Measurements from ENCODE around the gene FAM25G.
"Not testable (repeated sequence)": the region's sequence is repeated elsewhere in the genome, so short reads cannot be mapped to it uniquely, and the experiment has no call there.

The FAM25G gene

DNA sequence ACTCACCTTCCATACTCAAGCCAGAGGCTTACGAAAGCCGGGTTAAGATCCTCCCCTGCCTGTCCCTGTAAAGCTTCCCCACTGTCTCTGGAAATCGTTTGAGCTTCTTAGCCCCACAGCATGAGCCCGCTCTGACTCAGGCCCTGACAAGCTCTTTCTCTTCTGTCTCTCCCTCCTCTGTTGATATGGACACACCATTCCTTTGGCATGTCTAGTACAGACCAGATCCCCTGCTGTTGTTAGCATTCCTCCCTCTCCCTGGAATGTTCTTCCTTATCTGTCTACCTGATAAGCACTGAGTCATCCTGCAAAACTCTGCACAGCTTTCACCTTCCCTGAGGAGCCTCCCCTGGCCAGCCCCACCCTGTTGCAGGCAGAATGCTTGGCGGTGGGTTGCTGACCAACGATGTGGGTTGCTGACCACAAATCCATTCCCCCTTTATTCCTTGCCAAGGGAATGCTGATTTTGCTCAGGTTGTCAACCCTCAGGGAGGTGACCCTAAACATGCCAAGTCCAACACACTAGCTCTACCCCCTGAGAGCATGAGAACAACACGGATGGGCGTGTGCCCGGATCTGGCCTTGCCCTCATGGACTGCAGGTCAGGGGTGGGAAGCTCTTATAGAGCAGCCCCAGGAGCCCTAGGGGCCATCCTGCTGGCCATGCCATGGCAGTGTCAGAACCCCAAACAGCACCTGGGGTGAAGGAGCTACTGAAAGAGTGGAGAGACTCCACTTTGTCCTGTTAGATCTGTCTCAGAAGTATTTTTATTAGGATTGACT lies 28.7 kb downstream of the FAM25G start:
- not testable (repeated sequence) for DNase-seq

DNA sequence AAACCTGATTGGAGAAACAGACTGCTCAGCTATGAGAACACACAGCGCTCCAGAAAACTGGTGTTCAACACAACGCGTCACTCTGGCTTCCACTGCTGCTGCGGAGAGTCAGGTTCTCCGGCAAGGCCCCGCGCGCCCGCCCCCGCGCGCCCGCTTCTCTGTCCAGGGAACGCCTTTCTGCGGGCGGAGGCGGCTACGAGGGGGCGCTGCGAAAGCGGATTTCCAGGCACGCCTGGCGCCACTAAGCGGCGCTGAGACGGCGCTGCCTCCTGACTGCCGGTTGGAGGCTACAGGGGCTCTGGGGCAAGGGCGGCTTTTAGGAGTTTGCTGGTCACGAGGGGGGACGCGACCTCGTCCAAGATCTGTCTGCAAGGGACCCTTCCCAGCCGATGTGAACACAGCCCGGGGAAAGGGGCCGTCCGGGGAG lies 30.2 kb downstream of the FAM25G start:
- DNase-seq = peak; percentile 44

DNA sequence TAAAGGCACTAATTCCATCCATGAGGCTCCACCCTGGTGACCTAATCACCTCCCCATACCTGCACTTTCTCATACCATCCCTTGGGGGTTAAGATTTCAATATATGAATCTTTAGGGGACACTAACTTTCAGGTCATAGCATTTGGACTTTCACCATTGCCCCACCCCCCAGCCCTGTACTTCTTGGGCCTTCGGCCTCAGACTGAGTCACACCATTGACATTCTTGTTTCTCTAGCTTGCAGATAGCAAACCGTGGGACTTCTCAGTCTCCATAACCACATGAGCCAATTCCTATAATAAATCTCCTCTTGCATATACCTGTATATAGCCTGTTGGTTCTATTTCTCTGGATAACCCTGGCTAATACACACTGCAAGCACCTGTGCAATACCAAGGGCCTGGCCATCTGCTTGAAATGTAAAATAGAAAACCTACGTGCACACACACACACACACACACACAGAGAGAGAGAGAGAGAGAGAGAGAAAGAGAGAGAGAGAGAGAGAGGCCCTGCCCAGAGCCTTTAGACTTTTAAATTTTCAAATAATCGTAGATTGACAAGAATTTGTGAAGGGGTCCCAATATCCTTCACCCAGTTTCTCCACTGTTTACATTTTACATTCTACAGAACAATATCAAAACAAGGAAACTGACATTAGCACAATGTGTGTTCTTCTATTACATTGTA lies 32.9 kb downstream of the FAM25G start:
- no peak for DNase-seq

DNA sequence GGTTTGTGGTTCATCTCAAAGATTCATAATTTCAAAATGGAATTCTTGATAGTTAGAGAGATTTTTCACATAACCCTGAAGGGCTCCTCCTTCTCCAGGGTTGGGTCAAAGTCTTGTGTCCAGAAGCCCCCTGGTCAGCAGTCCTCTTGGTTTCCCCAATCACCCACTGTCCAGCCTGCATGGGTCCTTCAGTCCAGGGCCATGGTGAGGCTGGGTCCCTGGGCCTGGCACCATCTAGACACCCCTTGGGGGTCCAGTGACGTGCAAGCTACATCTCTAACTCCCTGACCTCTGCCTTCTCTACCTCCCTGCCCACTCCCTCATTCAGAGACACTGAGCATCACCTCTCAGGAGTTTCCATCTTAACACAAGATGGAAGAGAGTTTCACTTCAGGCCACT lies 33.7 kb downstream of the FAM25G start:
- DNase-seq = no peak

DNA sequence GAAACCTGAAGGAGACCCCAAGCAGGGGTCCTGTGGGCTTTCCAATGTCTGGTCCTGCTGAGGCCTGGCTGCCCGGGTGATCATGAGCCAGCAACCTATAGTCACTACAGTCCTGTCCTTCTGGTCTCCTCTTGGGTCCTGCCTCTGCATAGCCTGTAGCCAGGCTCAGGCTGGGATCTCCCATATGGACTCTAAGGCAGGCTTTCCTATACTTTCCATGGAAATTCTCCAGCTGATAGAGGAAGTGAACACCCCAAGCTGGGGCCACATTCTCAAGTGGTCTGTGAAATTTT lies 34.0 kb downstream of the FAM25G start:
- DNase-seq = no peak

DNA sequence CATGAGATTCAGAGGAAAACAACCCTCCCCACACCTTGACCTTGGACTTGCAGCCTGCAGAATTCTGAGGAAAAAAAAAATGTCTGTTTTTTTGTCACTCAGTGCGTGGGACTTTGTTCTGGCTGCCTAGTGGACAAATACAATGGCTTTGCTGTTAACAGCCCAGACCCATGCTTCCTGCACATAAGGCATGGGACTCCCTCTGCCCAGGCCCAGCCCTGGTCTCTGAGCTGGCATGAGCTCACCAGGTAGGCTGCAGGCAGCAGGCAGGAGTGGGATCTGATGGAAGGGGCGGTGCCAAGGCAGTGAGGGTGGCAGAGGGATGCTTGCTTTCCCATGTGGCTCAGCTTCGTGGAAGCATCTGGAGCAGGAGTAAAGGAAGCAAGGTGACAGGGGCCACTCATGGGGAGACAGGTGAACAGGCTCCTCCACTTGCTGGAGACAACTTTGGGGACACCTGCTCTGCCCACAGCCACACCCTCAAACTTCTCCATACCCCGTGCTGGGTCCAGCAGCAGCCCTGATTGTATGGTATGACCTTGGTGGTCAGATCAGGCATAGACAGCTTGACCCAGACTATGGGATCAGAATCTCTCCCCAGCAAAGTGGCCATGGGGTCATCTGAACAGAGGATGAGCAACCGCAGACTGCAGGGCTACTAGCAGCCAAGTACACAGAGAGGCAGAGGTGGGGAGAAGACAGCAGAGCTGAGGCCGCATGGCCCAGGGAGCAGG lies 34.5 kb downstream of the FAM25G start:
- peak; percentile 16 for DNase-seq

DNA sequence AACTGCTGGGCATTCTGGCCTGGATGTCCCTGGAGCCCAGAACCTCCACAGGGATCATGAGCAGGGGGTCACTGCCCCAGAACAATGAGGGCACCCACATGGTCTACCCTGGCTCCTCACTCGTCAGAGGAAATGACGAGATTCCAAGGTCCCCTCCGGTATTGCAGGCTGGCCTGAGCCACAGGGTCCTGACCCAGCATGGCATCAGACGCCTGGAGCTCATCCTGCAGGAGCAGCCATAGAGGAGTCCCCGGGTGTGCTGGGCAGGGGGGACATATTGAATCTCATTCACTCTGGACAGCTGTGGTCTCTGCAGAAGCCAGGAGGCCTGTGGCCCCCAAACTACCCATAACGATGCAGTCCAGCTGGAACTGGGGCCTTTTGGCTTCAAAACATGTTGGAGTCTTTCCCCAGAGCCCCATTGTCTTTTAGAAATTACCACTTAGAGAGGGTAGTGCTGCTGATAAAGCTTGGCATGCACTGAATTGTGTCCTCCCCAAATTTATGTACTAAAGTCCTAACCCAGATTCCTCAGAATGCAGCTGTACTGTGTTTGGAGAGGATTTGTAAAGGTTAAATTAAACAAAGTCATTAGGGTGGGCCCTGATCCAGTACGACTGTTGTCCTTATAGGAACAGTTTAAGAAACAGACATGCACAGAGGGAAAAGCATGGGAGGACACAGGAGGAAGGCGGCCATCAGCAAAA lies 35.3 kb downstream of the FAM25G start:
- DNase-seq = peak; percentile 8

DNA sequence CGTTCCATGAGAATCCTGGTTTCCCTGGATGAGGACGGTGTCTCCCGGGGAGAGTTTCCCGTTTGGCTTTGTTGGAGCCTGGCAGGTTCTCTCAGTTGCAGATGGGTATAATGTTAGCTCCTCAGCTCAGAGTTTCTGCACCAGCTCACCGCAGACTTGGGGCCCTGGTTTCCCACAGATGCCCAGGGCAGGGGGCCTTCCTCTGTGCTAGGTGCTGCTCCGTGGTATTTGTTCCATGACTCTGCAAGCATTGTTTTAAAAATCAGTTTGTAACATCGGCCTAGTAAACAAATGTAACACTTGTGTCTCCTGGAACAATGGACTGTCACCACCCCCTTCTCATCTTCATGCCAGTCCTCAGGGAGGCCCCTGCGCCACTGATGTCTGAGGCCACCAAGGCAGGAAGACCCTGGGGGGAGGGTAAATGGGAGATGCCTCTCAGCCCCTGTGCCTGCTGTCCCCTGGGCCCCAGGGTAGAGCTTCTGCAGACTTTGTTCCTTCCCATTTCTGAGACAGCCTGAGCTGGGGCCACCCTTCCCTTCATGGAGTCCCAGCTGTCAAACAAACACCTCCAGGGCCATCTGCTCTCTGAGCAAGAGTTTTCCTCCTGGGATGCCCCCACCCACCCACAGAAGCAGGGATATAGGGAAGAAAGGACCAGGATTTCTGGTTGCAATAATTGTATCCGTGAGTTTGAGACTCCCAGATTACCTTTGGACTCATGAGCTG lies 36.0 kb downstream of the FAM25G start:
- DNase-seq = peak; percentile 10

DNA sequence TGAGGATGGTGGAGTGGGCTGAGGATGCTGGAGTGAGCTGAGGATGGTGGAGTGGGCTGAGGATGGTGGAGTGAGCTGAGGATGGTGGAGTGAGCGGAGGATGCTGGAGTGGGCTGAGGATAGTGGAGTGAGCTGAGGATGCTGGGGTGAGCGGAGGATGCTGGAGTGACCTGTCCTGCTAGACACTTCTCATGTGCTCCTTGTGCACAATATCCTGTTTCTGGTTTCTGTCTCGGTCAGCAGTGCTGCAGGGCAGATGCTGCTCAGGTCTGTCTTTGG lies 36.8 kb downstream of the FAM25G start:
- DNase-seq = peak; percentile 13

DNA sequence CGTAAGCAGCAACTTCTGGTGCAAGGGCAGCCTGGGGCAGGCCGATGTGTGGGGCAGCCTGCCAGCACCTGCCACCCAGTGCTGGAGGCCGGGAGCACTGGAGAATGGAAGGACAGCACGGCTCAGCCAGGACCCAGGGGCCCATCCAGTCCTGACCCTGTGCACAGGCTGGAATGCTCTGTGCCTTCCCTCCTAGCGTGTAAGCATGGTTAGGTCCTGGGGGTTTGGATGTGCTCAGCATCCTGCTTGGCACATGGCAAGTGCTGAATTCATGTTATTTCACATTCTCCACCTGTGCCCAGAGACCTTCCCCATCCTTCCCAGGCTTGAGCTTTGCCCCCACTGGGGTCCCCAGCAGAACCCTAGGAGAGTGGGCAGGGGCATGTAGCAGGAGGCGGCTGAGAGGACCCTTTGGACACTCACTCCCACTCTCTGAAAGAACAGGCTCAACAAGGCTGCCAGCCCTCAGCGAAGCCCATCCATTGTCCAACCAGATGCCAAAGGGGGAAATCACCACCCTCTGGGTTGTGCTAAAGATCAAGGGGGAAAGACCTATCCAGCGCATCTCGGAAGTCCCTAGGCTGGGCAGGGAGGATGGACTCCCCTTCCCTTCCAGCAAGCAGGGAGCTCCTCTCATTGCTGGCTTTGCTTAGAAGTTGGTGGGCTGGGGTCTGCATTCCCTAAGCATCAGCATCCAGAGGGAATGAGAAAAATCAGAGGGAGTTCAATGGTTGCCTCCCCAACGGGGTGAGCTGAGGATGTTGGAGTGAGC lies 37.3 kb downstream of the FAM25G start:
- peak; percentile 14 for DNase-seq

DNA sequence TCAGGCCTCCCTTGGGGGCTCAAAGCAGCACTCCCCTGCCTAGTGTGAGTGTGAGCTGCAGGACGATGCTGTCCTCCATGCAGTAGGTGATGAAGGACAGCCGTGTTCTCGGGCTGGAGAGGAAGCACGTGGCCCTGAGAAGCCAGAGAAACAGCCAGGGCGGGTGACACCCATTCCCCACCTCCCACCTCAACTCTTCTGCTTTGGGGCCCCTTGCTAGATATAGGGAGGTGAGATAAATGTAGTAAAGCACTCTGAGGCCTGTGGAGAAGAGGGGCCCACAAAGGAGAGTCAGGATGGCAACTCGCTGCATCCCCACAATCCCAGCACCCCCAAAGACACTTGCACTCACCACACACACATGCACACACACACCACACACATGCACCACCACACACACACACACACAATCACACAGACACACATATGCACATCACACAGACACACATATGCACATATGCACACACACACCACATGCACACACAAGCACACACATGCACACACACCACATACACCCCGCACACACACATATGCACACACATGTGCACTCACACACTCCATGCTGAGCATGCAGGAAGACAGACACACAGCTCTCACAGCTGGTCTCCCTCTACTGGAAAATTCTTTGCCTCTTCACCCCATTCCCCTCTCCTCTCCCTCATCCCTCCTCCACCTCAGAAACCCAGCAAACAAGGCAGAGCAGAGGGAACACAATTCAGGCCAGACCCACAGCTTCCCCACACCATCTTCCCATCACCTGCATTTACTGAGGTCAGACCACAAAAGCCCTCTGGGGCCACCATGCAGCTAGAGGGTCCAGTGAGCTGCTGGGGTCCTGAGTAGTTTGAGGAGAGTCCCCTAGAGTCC lies 38.1 kb downstream of the FAM25G start:
- peak; percentile 10 for DNase-seq

DNA sequence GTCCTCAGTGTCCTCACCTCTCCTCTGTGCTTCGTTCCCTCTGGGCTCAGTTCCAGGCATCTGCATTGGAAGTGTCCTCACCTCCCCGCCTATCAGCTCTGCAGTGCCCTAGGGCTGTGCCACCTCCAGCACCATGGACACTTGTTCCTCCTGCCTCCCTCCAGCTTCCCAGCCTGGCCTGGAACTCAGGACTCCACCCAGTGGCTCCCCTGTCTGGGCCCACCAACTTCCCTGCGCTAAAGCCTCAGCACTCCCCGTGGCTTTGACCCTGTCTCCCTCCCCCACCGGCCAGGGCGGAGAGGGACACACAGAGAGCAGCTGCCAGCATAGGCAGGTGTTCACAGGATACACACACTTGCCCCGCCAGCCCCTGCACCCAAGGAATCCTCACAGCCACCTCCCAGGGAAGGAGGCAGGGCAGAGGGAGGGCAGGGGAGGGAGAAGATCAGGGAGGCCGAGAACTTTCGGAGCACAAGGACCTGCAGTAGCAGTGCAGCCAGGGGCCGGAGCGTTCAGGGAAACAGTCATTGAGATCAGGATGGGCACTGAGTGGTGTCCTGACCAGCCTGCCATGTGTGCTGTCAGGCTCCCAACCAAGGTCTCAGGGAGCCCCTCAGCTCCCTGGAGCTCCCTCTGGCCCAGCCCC lies 38.9 kb downstream of the FAM25G start:
- peak; percentile 17 for DNase-seq

DNA sequence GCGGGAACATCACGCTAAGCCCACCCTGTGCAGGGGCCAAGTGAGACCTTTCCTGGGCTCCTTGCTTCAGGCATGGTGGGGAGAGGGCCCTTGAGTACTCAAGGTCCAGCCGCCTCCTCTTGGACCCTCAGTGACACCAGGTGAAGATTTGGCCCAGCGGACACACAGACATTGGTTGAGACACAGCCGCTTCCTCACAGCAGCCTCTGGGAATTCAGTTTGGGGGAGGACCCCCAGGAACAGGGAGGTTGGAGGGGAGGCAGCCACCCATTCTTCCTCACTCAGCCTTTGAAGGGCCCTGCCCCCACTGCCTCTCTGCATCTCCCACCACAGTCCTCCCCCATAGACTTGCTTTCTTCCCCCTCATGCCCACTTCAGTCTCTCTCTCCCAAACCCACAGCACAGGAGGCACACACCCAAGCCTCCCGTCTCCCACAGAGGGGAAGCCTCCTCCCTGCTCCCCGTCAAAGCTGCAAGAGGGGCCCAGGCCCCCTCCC lies 39.5 kb downstream of the FAM25G start:
- DNase-seq = no peak

DNA sequence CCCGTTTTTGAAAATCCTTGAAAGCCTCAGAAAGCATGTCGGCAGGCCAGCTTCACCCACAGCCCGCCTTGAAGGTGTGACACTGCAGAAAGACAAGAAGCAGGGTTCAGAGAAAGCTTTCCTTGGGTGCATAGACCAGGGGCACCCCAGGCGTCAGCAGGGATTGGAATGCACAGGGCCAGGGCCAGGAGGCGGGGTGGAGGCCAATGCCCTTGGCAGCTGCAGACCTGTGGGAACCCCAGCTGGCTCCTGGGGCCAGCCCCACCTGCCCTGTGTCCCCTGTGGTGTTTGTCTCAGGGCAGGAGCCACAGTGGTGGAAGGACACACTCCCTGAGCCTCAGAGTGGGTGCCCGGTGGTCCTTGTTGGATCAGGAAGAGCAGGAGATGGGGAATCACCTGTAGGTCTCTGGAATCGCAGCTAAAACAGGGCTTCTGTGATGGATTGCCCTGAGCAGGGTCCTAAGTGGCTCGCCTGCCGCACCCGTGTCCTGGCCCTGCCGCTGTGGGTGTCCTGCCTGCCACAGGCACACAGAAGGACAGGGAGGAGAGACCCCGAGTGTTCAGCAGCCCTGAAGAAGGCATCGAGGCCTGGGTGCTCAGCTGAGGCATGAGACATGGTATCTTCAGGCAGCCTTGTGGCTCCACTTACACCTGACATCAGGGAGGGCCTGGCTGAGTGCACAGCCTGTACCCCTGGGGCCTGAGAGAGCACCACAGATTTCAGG lies 40.1 kb downstream of the FAM25G start:
- DNase-seq = no peak

DNA sequence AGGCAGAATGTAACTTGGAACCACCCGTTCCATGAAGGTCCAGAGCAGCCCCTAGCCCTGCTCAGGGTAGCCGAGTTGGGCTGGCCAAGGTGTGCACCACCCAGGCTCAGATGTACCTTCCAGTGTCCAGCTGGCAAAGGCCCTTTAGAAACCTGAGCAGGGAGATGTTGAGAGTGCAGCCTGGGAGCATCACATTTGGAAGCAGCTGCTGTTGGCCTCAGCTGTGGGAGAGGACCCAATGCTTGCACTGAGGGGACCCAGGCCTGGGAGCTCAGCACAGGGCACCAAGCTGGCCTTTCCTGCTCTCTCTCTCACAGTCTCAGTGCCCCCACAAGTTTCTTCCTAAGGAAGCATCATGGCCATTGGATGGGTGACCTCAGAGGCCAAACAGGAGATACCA lies 41.1 kb downstream of the FAM25G start:
- peak; percentile 17 for DNase-seq

DNA sequence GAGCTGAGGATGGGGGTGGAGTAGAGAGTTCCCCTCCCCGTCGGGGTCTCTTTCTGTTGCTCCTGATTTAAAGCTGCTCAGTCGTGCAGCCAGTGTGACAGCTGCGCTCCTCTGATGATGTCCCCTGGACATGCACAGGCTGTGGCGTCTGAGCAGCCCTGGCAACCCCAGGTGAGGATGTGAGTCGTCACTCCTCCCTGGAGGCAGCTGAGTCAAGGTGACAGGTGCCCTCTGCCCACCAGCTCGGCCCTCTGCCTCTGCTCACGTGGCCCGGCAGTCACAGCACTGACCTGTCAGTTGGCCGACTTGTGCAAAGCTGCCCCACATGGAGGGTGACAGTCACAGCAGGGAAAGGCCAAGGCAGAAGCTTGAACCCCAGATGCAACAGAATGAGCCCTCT lies 41.5 kb downstream of the FAM25G start:
- DNase-seq = peak; percentile 20

DNA sequence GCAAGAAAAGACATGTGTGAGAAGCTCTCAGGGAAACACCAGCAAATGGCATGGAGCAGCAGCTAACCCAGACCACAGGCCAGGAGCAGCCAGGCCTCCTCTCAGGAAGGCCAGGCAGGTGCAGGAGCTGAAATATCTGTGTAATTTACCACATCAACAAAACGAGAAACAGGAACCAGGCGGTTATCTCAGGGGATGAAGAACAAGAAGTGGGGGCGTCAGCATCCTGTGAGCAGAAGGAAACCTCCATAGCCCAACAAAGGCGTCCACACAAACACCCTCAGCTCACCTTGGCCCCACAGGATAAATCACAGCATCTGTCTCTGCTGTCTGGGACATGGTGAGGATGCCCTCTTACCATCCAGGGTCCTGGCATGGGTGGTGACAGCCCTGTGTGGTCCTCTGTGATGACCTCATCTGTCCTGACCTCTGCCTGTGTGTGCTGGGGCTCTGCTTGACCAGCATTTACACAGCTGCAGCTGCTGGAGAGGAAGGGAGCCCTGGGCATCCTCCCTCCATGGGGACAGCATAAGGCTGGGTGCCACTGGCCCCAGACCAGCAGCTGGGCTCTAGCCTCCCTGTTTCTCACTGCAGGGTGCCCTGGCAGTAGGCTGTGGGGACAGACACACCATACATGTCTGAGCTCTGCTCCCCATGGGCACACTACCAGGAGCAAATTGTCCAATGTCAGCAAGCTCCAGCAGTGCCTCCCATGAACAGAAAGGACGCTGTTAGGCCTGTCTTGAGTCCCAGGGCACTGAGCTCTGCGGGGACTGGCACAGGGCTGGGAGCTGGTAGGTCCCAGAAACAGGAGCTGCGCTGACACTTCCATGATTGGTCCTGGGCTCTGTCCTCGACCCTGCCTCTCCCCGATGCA lies 42.2 kb downstream of the FAM25G start:
- peak; percentile 22 for DNase-seq

DNA sequence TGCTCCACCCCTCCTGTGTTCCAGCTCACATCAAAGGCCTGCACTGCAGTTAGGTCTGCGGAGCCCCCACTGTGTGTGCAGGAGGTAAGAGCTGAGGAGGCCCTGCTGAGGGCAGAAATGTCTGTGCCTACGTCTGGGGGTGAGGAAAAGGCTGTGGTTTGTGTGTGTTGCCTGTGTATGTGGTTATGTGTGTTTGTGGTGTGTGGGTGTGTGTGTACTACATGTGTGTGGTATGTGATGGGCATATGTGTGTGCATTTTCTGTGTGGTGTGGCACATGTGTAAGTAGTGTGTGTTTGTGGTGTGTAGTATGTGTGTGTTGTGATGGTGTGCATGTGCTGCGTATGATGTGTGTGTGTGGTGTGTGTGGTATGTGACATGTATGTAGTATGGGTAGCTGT lies 43.8 kb downstream of the FAM25G start:
- DNase-seq = no peak

DNA sequence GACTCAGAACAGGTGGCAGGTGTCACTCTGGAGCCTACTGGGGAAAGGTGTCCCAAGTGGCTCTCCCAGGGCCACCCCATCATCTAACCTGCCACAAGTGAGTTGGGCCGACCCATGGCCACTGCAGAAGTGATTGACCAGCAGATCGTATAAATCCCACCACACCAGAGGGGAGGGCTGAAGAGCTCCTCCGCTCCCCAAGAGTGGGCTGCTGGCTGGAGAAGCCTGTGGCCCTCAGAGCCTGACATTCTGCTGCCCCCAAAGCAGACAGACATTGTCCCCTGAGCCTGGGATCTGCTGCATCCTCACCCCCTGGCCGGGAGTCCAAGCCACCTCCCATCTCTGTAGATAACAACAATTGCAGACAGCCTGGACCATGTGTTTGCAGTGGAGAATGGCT lies 44.3 kb downstream of the FAM25G start:
- DNase-seq = no peak
